WTC11 (cell line): ENCODE data around the gene BHLHE23. TPM values are rescaled to one million over a fixed set of nuclear protein-coding genes. Genes with fewer than 3 reads are reported as not detected.

Experiments
- ATAC-seq: fragments of 200-7000 bp; cut with Tn5 transposase; 2 replicates; pipeline ENCODE4 v1.10.0; 2021; ENCODE audit warnings: mild to moderate bottlenecking, moderate library complexity
- Bru-seq: library from RNA; stranded (reverse); fragments of 400-500 nt; gene quantifications from one replicate; lab custom pipeline; 2021; lab: Mats Ljungman, UMichigan
- CTCF ChIA-PET: fragments of 300-600 bp; sonication (Branson Sonifier 250); formaldehyde crosslinking; loops from one replicate; lab custom pipeline; 2021; ENCODE audit warnings: antibody characterized with exemption; lab: Charles Lee
- POLR2A ChIA-PET: fragments of 350-600 bp; sonication (Branson Sonifier 250); formaldehyde crosslinking; loops from one replicate; lab custom pipeline; 2021; ENCODE audit warnings: antibody characterized with exemption; lab: Charles Lee
- DNase-seq: peaks from one replicate; pipeline ENCODE4 v3.0.0; 2021; ENCODE audit warnings: low spot score
- H3K27ac Mint-ChIP-seq: 2 replicates; pipeline ENCODE4 v1.8.0; 2021; ENCODE audit warnings: mixed read lengths
- H3K27me3 Mint-ChIP-seq: 2 replicates; pipeline ENCODE4 v1.8.0; 2021; ENCODE audit warnings: low read depth, mild to moderate bottlenecking, moderate library complexity, mixed read lengths
- H3K36me3 Mint-ChIP-seq: 2 replicates; pipeline ENCODE4 v1.8.0; 2021; ENCODE audit warnings: mixed read lengths
- H3K4me1 Mint-ChIP-seq: 2 replicates; pipeline ENCODE4 v1.8.0; 2022; ENCODE audit warnings: mixed read lengths
- H3K4me3 Mint-ChIP-seq: 2 replicates; pipeline ENCODE4 v1.8.0; 2021; ENCODE audit warnings: mild to moderate bottlenecking, moderate library complexity, mixed read lengths
- H3K9me3 Mint-ChIP-seq: 2 replicates; pipeline ENCODE4 v1.8.0; 2021; ENCODE audit warnings: mixed read lengths
- ATF2 ChIP-seq: sonication (generic); formaldehyde crosslinking; IDR thresholded peaks from 2 replicates; pipeline ENCODE4 v1.8.1; 2022; ENCODE audit warnings: low read depth, missing genetic modification reagents, borderline replicate concordance
- E2F4 ChIP-seq: sonication (generic); formaldehyde crosslinking; IDR thresholded peaks from 2 replicates; pipeline ENCODE4 v1.8.1; 2022; ENCODE audit warnings: low read depth, mild to moderate bottlenecking, moderate library complexity, missing genetic modification reagents, borderline replicate concordance
- E2F5 ChIP-seq: sonication (generic); formaldehyde crosslinking; IDR thresholded peaks from 2 replicates; pipeline ENCODE4 v1.8.1; 2022; ENCODE audit warnings: mild to moderate bottlenecking, moderate library complexity, missing genetic modification reagents
- ELF4 ChIP-seq: sonication (generic); formaldehyde crosslinking; IDR thresholded peaks from 2 replicates; pipeline ENCODE4 v1.8.1; 2022; ENCODE audit warnings: low read depth, mild to moderate bottlenecking, moderate library complexity, missing genetic modification reagents
- FOXK1 ChIP-seq: sonication (generic); formaldehyde crosslinking; IDR thresholded peaks from 2 replicates; pipeline ENCODE4 v1.8.0; 2022; ENCODE audit warnings: mild to moderate bottlenecking, moderate library complexity, missing genetic modification reagents
- HMGXB4 ChIP-seq: sonication (generic); formaldehyde crosslinking; IDR thresholded peaks from 2 replicates; pipeline ENCODE4 v1.8.1; 2023; ENCODE audit warnings: mild to moderate bottlenecking, moderate library complexity, missing genetic modification reagents
- JAZF1 ChIP-seq: fragments of 250-450 bp; sonication (Bioruptor Pico); IDR thresholded peaks from 2 replicates; pipeline ENCODE4 v1.9.0; 2021; ENCODE audit warnings: moderate library complexity, mild to moderate bottlenecking, inconsistent platforms
- MLX ChIP-seq: sonication (generic); formaldehyde crosslinking; IDR thresholded peaks from 2 replicates; pipeline ENCODE4 v1.8.1; 2023; ENCODE audit warnings: mild to moderate bottlenecking, missing genetic modification reagents, moderate library complexity
- MYBL2 ChIP-seq: sonication (generic); formaldehyde crosslinking; IDR thresholded peaks from 2 replicates; pipeline ENCODE4 v1.8.1; 2023; ENCODE audit warnings: mild to moderate bottlenecking, moderate library complexity, missing genetic modification reagents
- NR1H2 ChIP-seq: sonication (generic); formaldehyde crosslinking; IDR thresholded peaks from 2 replicates; pipeline ENCODE4 v1.9.0; 2021; ENCODE audit warnings: mild to moderate bottlenecking, moderate library complexity, missing genetic modification reagents
- PRDM15 ChIP-seq: sonication (generic); formaldehyde crosslinking; IDR thresholded peaks from 2 replicates; pipeline ENCODE4 v1.8.0; 2022; ENCODE audit warnings: missing genetic modification reagents
- TEAD4 ChIP-seq: sonication (generic); formaldehyde crosslinking; IDR thresholded peaks from 2 replicates; pipeline ENCODE4 v1.8.0; 2022; ENCODE audit warnings: mild to moderate bottlenecking, missing genetic modification reagents
- ZNF219 ChIP-seq: sonication (generic); formaldehyde crosslinking; IDR thresholded peaks from 2 replicates; pipeline ENCODE4 v1.8.0; 2023; ENCODE audit warnings: missing genetic modification reagents, mild to moderate bottlenecking, borderline replicate concordance
- ZNF423 ChIP-seq: fragments of 250-450 bp; sonication (Bioruptor Pico); IDR thresholded peaks from 2 replicates; pipeline ENCODE4 v2.1.2; 2022; ENCODE audit warnings: mild to moderate bottlenecking, moderate library complexity
- long read RNA-seq, 3 experiments: library from RNA in 1 of 3; library from capped mRNA in 1 of 3; library from polyadenylated mRNA in 1 of 3; unstranded in 2 of 3; stranded (forward) in 1 of 3; transcript quantifications; one replicate each; pipeline ENCODE4 v2.0.0, GENCODE V29; 2021
- total RNA-seq: library from RNA; stranded (reverse); gene quantifications from 3 replicates; pipeline ENCODE4 v1.2.3, GENCODE V29; 2021

Gene BHLHE23
- total RNA-seq, result 0.57 to 1.3 TPM (median 0.66 TPM) in 3 replicates
- not detected for Bru-seq, nascent RNA
- long read RNA-seq, experiment 1, partial matches to known transcripts, result 0 of 5 reads
- long read RNA-seq, experiment 1, other reads (novel, unspliced or antisense), result 1 of 5 reads
- long read RNA-seq, experiment 2, result 0 reads
- long read RNA-seq, experiment 3, result 0 reads

- Mint-ChIP-seq H3K4me3 (peak within 1 kb of the TSS; percentile 55), H3K36me3 (no peaks in the 10 kb centered on the region), H3K4me1 (peaks cover 33% of the 10 kb centered on the region), H3K27me3 (peaks cover 84% of the 10 kb centered on the region), H3K9me3 (no peaks in the 10 kb centered on the region), H3K27ac (no peak within 1 kb of the TSS)
- POLR2A ChIA-PET, result interaction anchor here (1.0 to 1.4 kb wide), 2 partner anchors 8 to 30 kb away, joined by 3 read pairs; no protein-coding TSS in a partner anchor
- DNase-seq (peak; percentile 68), ATAC-seq (peak; percentile 17)
- TF ChIP-seq ATF2 (CRISPR knock-in tag) (no peak), ELF4 (CRISPR knock-in tag) (no peak), E2F4 (CRISPR knock-in tag) (0 out of 2 replicates have a peak, but pooled peaks have one; percentile 45), E2F5 (CRISPR knock-in tag) (no peak), NR1H2 (CRISPR knock-in tag) (no peak), PRDM15 (CRISPR knock-in tag) (peak; percentile 89), MLX (CRISPR knock-in tag) (no peak)
- CTCF ChIA-PET, result interaction anchor here (1.0 to 2.6 kb wide), 10 partner anchors 27 to 133 kb away, joined by 3 to 10 read pairs (median 4); no protein-coding TSS in a partner anchor
These were observed at the start of gene BHLHE23 for GRCh38 chr20:63006540-63007359. TSS of gene BHLHE23 (minus strand) at chr20:63006964. CDS start at chr20:63006774, 190 bp downstream.

- H3K36me3 Mint-ChIP-seq, result no peaks in the 10 kb centered on the region
- TF ChIP-seq TEAD4 (CRISPR knock-in tag), result no peak
- TF ChIP-seq ZNF219 (CRISPR knock-in tag), result no peak
- TF ChIP-seq JAZF1 (CRISPR knock-in tag), result no peak
- no peak for TF ChIP-seq HMGXB4
- no peak for TF ChIP-seq MYBL2
- no peak for TF ChIP-seq FOXK1 (CRISPR knock-in tag)
- no peak for TF ChIP-seq ZNF423 (CRISPR knock-in tag)
- TF ChIP-seq, all 79 proteins: peak for 0
- ChIA-PET CTCF (interaction anchor here (0.6 to 2.1 kb wide), 38 partner anchors 9 to 1144 kb away, joined by 3 to 27 read pairs (median 4); partner anchors contain the start of gene YTHDF1), POLR2A (no interaction called here)
- Mint-ChIP-seq H3K4me3 (no peak overlapping the region), H3K9me3 (no peaks in the 10 kb centered on the region), H3K27me3 (no peaks in the 10 kb centered on the region; the same call in 1 of the 2 replicates), H3K4me1 (no peaks in the 10 kb centered on the region), H3K27ac (no peak overlapping the region)
- no peak for ATAC-seq
- DNase-seq, result peak; percentile 6
These were observed 48.9 kb upstream of the BHLHE23 start for GRCh38 chr20:63055575-63056235.
